Neuronal stem cell (in vitro differentiated cells): ENCODE data around the gene TXN2.

ENCODE experiments used
- DNase-seq: peaks from one replicate; pipeline ENCODE4 v3.0.0-alpha.2; 2013; ENCODE audit warnings: low spot score
- H2AFZ ChIP-seq: one replicate; pipeline ENCODE4 v1.6.1; 2013; ENCODE audit warnings: mild to moderate bottlenecking, low read length, inconsistent platforms
- H2AK5ac ChIP-seq: 2 replicates; pipeline ENCODE4 v1.6.1; 2013; ENCODE audit warnings: low read depth, mild to moderate bottlenecking, inconsistent platforms, low read length, moderate library complexity, mixed read lengths
- H2BK120ac ChIP-seq: 2 replicates; pipeline ENCODE4 v1.6.1; 2013; ENCODE audit warnings: low read depth, mild to moderate bottlenecking, inconsistent platforms, low read length, moderate library complexity, mixed read lengths
- H2BK12ac ChIP-seq: one replicate; pipeline ENCODE4 v1.6.1; 2013; ENCODE audit warnings: low read length, inconsistent platforms
- H2BK15ac ChIP-seq: 2 replicates; pipeline ENCODE4 v1.6.1; 2013; ENCODE audit warnings: mild to moderate bottlenecking, low read length, inconsistent platforms, mixed read lengths
- H2BK5ac ChIP-seq: one replicate; pipeline ENCODE4 v1.6.1; 2013; ENCODE audit warnings: inconsistent platforms, mild to moderate bottlenecking, low read length, moderate library complexity
- H3K14ac ChIP-seq: one replicate; pipeline ENCODE4 v1.6.1; 2013; ENCODE audit warnings: low read length, inconsistent platforms
- H3K18ac ChIP-seq: 2 replicates; pipeline ENCODE4 v1.6.1; 2013; ENCODE audit warnings: low read length, inconsistent platforms
- H3K23ac ChIP-seq: 2 replicates; pipeline ENCODE4 v1.6.1; 2013; ENCODE audit warnings: low read depth, mild to moderate bottlenecking, mixed read lengths, low read length, inconsistent platforms; ENCODE audit not compliant: poor library complexity
- H3K27ac ChIP-seq: replicated peaks from 3 replicates; pipeline ENCODE4 v1.5.1; 2013; ENCODE audit warnings: low read length, inconsistent platforms
- H3K27me3 ChIP-seq, 3 experiments: 2 replicates each; pipeline ENCODE4 v1.6.1; 2013; ENCODE audit warnings: low read length in 3 of 3, mild to moderate bottlenecking in 2 of 3, inconsistent platforms in 1 of 3, low read depth in 1 of 3, mixed read lengths in 1 of 3, moderate library complexity in 1 of 3; ENCODE audit not compliant: control insufficient read depth in 3 of 3, insufficient read depth in 3 of 3
- H3K36me3 ChIP-seq, 2 donors: replicated peaks in 1 of 2; 2 replicates each; pipeline ENCODE4 v1.6.1; 2013; ENCODE audit warnings: low read length in 2 of 2; ENCODE audit not compliant: control insufficient read depth in 2 of 2, insufficient read depth in 2 of 2
- H3K4ac ChIP-seq: 2 replicates; pipeline ENCODE4 v1.6.1; 2013; ENCODE audit warnings: inconsistent platforms, mild to moderate bottlenecking, low read length, moderate library complexity
- H3K4me1 ChIP-seq, 2 donors: 1 replicate in 1 of 2; 2 replicates in 1 of 2; pipeline ENCODE4 v1.6.1; 2013; ENCODE audit warnings: low read length in 2 of 2, low read depth in 1 of 2; ENCODE audit not compliant: control insufficient read depth in 2 of 2, insufficient read depth in 1 of 2
- H3K4me2 ChIP-seq: one replicate; pipeline ENCODE4 v1.6.1; 2013; ENCODE audit warnings: mild to moderate bottlenecking, low read length, inconsistent platforms; ENCODE audit not compliant: insufficient read depth, poor library complexity, severe bottlenecking
- H3K4me3 ChIP-seq, 2 donors: 2 replicates each; pipeline ENCODE4 v1.5.1; 2013; ENCODE audit warnings: low read length in 2 of 2, mild to moderate bottlenecking in 2 of 2, inconsistent platforms in 1 of 2, moderate library complexity in 1 of 2
- H3K79me1 ChIP-seq: one replicate; pipeline ENCODE4 v1.6.1; 2013; ENCODE audit warnings: low read depth, mild to moderate bottlenecking, inconsistent platforms, low read length, moderate library complexity
- H3K9ac ChIP-seq: one replicate; pipeline ENCODE4 v1.6.1; 2013; ENCODE audit warnings: mild to moderate bottlenecking, low read depth, low read length, inconsistent platforms; ENCODE audit not compliant: poor library complexity
- H3K9me3 ChIP-seq, 2 donors: replicated peaks in 1 of 2; 2 replicates each; pipeline versions ENCODE3 to v1.6.1; 2013; ENCODE audit warnings: low read length in 2 of 2, mild to moderate bottlenecking in 2 of 2, inconsistent platforms in 1 of 2, low read depth in 1 of 2, mixed read lengths in 1 of 2, moderate library complexity in 1 of 2; ENCODE audit not compliant: control insufficient read depth in 2 of 2, insufficient read depth in 1 of 2
- H4K8ac ChIP-seq: one replicate; pipeline ENCODE4 v1.6.1; 2013; ENCODE audit warnings: low read depth, mild to moderate bottlenecking, inconsistent platforms, low read length, moderate library complexity
- H4K91ac ChIP-seq: one replicate; pipeline ENCODE4 v1.6.1; 2013; ENCODE audit warnings: low read length, low read depth, mild to moderate bottlenecking, inconsistent platforms; ENCODE audit not compliant: poor library complexity
- WGBS, 2 donors: extraction: QIAGEN DNeasy Blood & Tissue Kit; methylation state at CpG; one replicate each; pipeline ENCODE4 v1.1.7; 2013; ENCODE audit warnings: missing lambda C conversion rate in 2 of 2, mixed read lengths in 1 of 2; ENCODE audit not compliant: insufficient read length in 2 of 2, insufficient replicate concordance in 1 of 2; ENCODE audit errors: extremely low coverage in 2 of 2; 5-methylcytosine and 5-hydroxymethylcytosine counted together

The TXN2 gene

GRCh38 chr22:36461665-36462649, 19.5 kb downstream of the TXN2 start:
- no peak for DNase-seq

GRCh38 chr22:36460202-36460601, 21.2 kb downstream of the TXN2 start:
- Histone ChIP-seq H3K9ac (no peak overlapping the region), H2BK12ac (no peak overlapping the region), H2BK5ac (no peak overlapping the region), H4K91ac (no peak overlapping the region), H3K79me1 (no peaks in the 10 kb centered on the region), H2AK5ac (peak overlapping the region; percentile 53), H2AFZ (no peak overlapping the region), H3K36me3 (no peaks in the 10 kb centered on the region), H3K27ac (no peak overlapping the region), H3K4me3 (no peak overlapping the region), H3K9me3 (no peaks in the 10 kb centered on the region), H3K27me3 (no peaks in the 10 kb centered on the region), H4K8ac (no peak overlapping the region), H3K4me2 (no peak overlapping the region), H2BK15ac (no peak overlapping the region), H3K14ac (no peak overlapping the region), H3K18ac (no peak overlapping the region), H2BK120ac (no peak overlapping the region), H3K4me1 (peaks cover 7 to 15% of the 10 kb centered on the region in 2 donors), H3K23ac (no peak overlapping the region), H3K4ac (no peak overlapping the region)
- WGBS, 2 donors, result no CpG with 5 or more reads among the region's 8 CpGs
- no peak for DNase-seq

More at GRCh38 chr22:36461665-36462649, 19.5 kb downstream of the TXN2 start:
- Histone ChIP-seq H3K18ac (peak overlapping the region; percentile 45), H2AFZ (peak overlapping the region; percentile 47), H3K4ac (no peak overlapping the region), H3K27ac (no peak overlapping the region), H3K9ac (no peak overlapping the region), H3K4me3 (no peak overlapping the region), H2BK5ac (no peak overlapping the region), H2BK120ac (no peak overlapping the region), H3K79me1 (no peaks in the 10 kb centered on the region), H3K4me1 (peaks cover 7 to 10% of the 10 kb centered on the region in 2 donors), H2BK12ac (no peak overlapping the region), H3K36me3 (peaks cover 3 to 7% of the 10 kb centered on the region in 2 donors), H3K23ac (no peak overlapping the region), H3K4me2 (no peak overlapping the region), H2AK5ac (no peak overlapping the region), H4K91ac (no peak overlapping the region), H3K14ac (no peak overlapping the region), H3K27me3 (no peaks in the 10 kb centered on the region), H3K9me3 (no peaks in the 10 kb centered on the region), H2BK15ac (peak overlapping the region; percentile 34), H4K8ac (no peak overlapping the region)
- no CpG with 5 or more reads among the region's 16 CpGs for WGBS, 2 donors

- no peak overlapping the region for H3K27ac ChIP-seq
- peak overlapping the region; percentile 39 for H3K14ac ChIP-seq
- WGBS, 2 donors, result no CpG with 5 or more reads among the region's 14 CpGs
- H4K8ac ChIP-seq, result no peak overlapping the region
- no peaks in the 10 kb centered on the region for H3K27me3 ChIP-seq
- H3K4me1 ChIP-seq, result peaks cover 7 to 18% of the 10 kb centered on the region in 2 donors
- no peaks in the 10 kb centered on the region for H3K79me1 ChIP-seq
- no peaks in the 10 kb centered on the region for H3K9me3 ChIP-seq
- H2BK5ac ChIP-seq, result peak overlapping the region; percentile 49
- no peak overlapping the region for H3K4ac ChIP-seq
- peak overlapping the region; percentile 88 for H2AK5ac ChIP-seq
- H3K4me2 ChIP-seq, result peak overlapping the region; percentile 28
- DNase-seq, result no peak
- H3K9ac ChIP-seq, result no peak overlapping the region
- H2AFZ ChIP-seq, result peak overlapping the region; percentile 66
- H3K36me3 ChIP-seq, result no peaks in the 10 kb centered on the region
- H3K23ac ChIP-seq, result peak overlapping the region; percentile 44
- peak overlapping the region; percentile 86 for H3K18ac ChIP-seq
- H2BK15ac ChIP-seq, result peak overlapping the region; percentile 5
- peak overlapping the region; percentile 73 for H2BK120ac ChIP-seq
- no peak overlapping the region for H4K91ac ChIP-seq
- H3K4me3 ChIP-seq, result no peak overlapping the region
- H2BK12ac ChIP-seq, result peak overlapping the region; percentile 27
These were observed 23.6 kb downstream of the TXN2 start for GRCh38 chr22:36457688-36458450.

- H3K4me3 ChIP-seq, result no peak overlapping the region
- no CpG with 5 or more reads among the region's 12 CpGs for WGBS, 2 donors
- H3K4ac ChIP-seq, result no peak overlapping the region
- no peak overlapping the region for H2BK15ac ChIP-seq
- H2AK5ac ChIP-seq, result no peak overlapping the region
- H3K36me3 ChIP-seq, result no peaks in the 10 kb centered on the region
- H3K9me3 ChIP-seq, result no peaks in the 10 kb centered on the region
- peaks cover 12 to 20% of the 10 kb centered on the region in 2 donors for H3K4me1 ChIP-seq
- H3K27me3 ChIP-seq, result no peaks in the 10 kb centered on the region
- H3K23ac ChIP-seq, result no peak overlapping the region
- no peak overlapping the region for H4K91ac ChIP-seq
- H2BK5ac ChIP-seq, result no peak overlapping the region
- no peak overlapping the region for H2AFZ ChIP-seq
- no peak overlapping the region for H3K14ac ChIP-seq
- H2BK120ac ChIP-seq, result no peak overlapping the region
- H3K4me2 ChIP-seq, result no peak overlapping the region
- no peak overlapping the region for H3K18ac ChIP-seq
- no peak overlapping the region for H3K9ac ChIP-seq
- H3K27ac ChIP-seq, result no peak overlapping the region
- no peaks in the 10 kb centered on the region for H3K79me1 ChIP-seq
- H4K8ac ChIP-seq, result no peak overlapping the region
- H2BK12ac ChIP-seq, result no peak overlapping the region
- DNase-seq, result no peak
These were observed 25.0 kb downstream of the TXN2 start for GRCh38 chr22:36456464-36456845.
